OCI-LY7 (cell line): Measurements from ENCODE around the gene CA10.

ENCODE experiments used
- EZH2phosphoT487 ChIP-seq: fragments of 200-600 bp; sonication (generic); IDR thresholded peaks from 2 replicates; pipeline ENCODE4 v1.6.1; 2018; ENCODE audit warnings: low read depth, borderline replicate concordance, mild to moderate bottlenecking, mixed run types, antibody characterized with exemption, low read length, moderate library complexity, mixed read lengths
- TF ChIP-seq, protein P1 (sequence below): fragments of 200-600 bp; sonication (generic); conservative IDR thresholded peaks from 2 replicates; pipeline ENCODE4 v1.5.1; 2014; ENCODE audit warnings: mild to moderate bottlenecking, antibody characterized with exemption, low read length, moderate library complexity, mixed read lengths

DNA sequence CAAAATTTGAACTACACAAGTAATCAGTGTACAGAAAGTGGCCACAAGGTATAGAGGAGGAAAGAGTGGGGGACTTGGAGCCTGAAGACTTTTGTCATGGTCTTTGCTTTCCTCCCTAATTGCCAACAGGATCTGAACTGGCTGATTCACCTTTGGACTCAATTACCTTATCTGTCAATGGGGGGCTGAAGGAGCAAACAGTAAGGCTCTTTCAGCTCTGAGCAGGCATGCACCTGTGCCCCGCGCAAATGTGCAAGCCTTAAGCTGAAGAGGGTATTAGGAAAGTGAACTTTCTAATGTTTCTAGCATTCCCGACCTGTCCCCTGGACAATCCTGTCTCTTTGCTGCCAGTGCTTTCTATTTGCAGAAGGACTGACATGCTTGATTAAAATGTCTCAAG, 302.7 kb downstream of the CA10 start:
- TF ChIP-seq, protein P1, sequence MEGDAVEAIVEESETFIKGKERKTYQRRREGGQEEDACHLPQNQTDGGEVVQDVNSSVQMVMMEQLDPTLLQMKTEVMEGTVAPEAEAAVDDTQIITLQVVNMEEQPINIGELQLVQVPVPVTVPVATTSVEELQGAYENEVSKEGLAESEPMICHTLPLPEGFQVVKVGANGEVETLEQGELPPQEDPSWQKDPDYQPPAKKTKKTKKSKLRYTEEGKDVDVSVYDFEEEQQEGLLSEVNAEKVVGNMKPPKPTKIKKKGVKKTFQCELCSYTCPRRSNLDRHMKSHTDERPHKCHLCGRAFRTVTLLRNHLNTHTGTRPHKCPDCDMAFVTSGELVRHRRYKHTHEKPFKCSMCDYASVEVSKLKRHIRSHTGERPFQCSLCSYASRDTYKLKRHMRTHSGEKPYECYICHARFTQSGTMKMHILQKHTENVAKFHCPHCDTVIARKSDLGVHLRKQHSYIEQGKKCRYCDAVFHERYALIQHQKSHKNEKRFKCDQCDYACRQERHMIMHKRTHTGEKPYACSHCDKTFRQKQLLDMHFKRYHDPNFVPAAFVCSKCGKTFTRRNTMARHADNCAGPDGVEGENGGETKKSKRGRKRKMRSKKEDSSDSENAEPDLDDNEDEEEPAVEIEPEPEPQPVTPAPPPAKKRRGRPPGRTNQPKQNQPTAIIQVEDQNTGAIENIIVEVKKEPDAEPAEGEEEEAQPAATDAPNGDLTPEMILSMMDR: no peak
- no peak for TF ChIP-seq EZH2phosphoT487
